Measurements from ENCODE around the gene GOLM1. TPM values are rescaled to one million over a fixed set of nuclear protein-coding genes. Genes with fewer than 3 reads are reported as not detected.

Gene GOLM1
- total RNA-seq, 4 donors from 2014 or later = 2.9 to 8.6 (median 7.6) TPM

DNA sequence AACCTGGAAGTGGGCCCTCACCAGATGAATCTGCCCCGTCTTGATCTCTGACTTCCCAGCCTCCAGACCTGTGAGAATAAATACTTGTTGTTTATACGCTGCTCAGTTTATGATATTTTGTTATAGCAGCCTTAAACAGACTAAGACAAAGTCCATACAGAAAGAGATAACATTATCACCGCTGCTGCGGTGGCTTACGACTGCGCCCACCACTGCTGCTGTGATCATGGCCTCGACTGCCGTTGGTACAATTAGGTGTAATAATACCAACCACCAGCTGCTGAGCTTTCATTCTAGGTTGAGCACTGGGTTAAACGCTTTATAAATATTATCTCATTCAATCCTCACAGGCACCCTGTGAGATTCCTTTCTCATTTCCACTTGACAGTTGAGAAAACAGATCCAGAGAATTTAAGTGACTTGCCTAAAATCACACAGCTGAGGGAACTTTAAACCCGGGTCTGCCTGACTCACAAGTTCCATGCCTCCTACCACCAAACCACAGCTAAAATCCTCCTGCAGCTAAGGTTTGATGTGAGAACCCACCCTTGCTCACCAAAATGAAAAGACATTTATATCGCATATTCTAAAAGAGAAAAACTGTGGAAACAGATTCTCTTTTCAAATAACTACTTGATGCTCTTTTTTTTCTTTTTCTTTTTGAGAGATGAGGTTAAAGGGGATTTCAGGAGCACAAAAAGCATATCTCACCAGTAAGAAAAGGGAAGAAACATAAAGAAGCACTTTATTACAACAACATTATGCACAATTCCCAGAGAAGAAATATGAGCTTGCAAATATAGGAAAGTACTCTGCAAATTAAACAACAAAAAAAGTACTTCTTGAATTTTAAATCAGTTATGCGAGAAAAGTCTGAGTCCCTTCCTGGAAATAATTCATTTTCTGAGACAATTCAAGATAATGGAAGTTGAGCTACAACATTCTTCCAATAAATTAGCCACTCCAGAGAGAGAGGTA lies 23.9 kb downstream of the GOLM1 start:
- Histone ChIP-seq H3K27ac (replicated peaks in 1 of 4) (no peak overlapping the region), H3K4me3 (no peak overlapping the region), H3K4me1 (no peaks in the 10 kb centered on the region), H3K27me3 (no peaks in the 10 kb centered on the region), H3K9me3 (no peaks in the 10 kb centered on the region), H3K36me3 (peaks cover 0 to 3% (median 0%) of the 10 kb centered on the region in 4 donors)
- WGBS = 92% methylated on average over 12 of the region's 12 CpGs
- intact Hi-C loops (cut with DNase I) = no loop called here
- DNase-seq (ENCODE audit: extremely low spot score) = no peak
- no peak for TF ChIP-seq POLR2A (IDR thresholded peaks at IDR 0.05; ENCODE audit: low read depth)
- no peak for TF ChIP-seq POLR2AphosphoS5 (IDR thresholded peaks at IDR 0.05)
- TF ChIP-seq EP300 (IDR thresholded peaks at IDR 0.05) = no peak
- TF ChIP-seq, protein P1, sequence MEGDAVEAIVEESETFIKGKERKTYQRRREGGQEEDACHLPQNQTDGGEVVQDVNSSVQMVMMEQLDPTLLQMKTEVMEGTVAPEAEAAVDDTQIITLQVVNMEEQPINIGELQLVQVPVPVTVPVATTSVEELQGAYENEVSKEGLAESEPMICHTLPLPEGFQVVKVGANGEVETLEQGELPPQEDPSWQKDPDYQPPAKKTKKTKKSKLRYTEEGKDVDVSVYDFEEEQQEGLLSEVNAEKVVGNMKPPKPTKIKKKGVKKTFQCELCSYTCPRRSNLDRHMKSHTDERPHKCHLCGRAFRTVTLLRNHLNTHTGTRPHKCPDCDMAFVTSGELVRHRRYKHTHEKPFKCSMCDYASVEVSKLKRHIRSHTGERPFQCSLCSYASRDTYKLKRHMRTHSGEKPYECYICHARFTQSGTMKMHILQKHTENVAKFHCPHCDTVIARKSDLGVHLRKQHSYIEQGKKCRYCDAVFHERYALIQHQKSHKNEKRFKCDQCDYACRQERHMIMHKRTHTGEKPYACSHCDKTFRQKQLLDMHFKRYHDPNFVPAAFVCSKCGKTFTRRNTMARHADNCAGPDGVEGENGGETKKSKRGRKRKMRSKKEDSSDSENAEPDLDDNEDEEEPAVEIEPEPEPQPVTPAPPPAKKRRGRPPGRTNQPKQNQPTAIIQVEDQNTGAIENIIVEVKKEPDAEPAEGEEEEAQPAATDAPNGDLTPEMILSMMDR (IDR thresholded peaks at IDR 0.05) = no peak

- 100% methylated on average over 1 of the region's 1 CpG for WGBS
- H3K4me3 ChIP-seq = no peak overlapping the region
- no peaks in the 10 kb centered on the region for H3K27me3 ChIP-seq
- H3K4me1 ChIP-seq = no peaks in the 10 kb centered on the region
- H3K36me3 ChIP-seq = peaks cover 0 to 2% (median 0%) of the 10 kb centered on the region in 4 donors
- no peaks in the 10 kb centered on the region for H3K9me3 ChIP-seq
- TF ChIP-seq, protein P1 (IDR thresholded peaks at IDR 0.05) = no peak
- TF ChIP-seq POLR2A (IDR thresholded peaks at IDR 0.05; ENCODE audit: low read depth) (no peak), POLR2AphosphoS5 (IDR thresholded peaks at IDR 0.05) (no peak), EP300 (IDR thresholded peaks at IDR 0.05) (no peak)
- intact Hi-C loops (cut with DNase I) = no loop called here
- DNase-seq (ENCODE audit: extremely low spot score) = no peak
- no peak overlapping the region for H3K27ac ChIP-seq (replicated peaks in 1 of 4)
These were observed 25.5 kb downstream of the GOLM1 start for GRCh38 chr9:86073839-86074238.

- Histone ChIP-seq H3K4me1 (no peaks in the 10 kb centered on the region), H3K4me3 (no peak overlapping the region), H3K36me3 (no peaks in the 10 kb centered on the region), H3K27ac (replicated peaks in 1 of 4) (no peak overlapping the region), H3K9me3 (no peaks in the 10 kb centered on the region), H3K27me3 (no peaks in the 10 kb centered on the region)
- intact Hi-C loops (cut with DNase I) = no loop called here
- TF ChIP-seq POLR2A (IDR thresholded peaks at IDR 0.05; ENCODE audit: low read depth) (no peak), EP300 (IDR thresholded peaks at IDR 0.05) (no peak), POLR2AphosphoS5 (IDR thresholded peaks at IDR 0.05) (no peak)
- TF ChIP-seq, protein P1 (IDR thresholded peaks at IDR 0.05) = no peak
- no peak for DNase-seq (ENCODE audit: extremely low spot score)
- 54% methylated on average over 2 of the region's 2 CpGs for WGBS
These were observed 26.9 kb downstream of the GOLM1 start for GRCh38 chr9:86072394-86072877.

- WGBS = 72% methylated on average over 7 of the region's 7 CpGs
- TF ChIP-seq EP300 (IDR thresholded peaks at IDR 0.05) = no peak
- TF ChIP-seq, protein P1 (IDR thresholded peaks at IDR 0.05) = no peak
- TF ChIP-seq POLR2A (IDR thresholded peaks at IDR 0.05; ENCODE audit: low read depth) = no peak
These were observed 30.0 kb downstream of the GOLM1 start for GRCh38 chr9:86069206-86069869.

More at GRCh38 chr9:86069206-86069869, 30.0 kb downstream of the GOLM1 start:
- no peaks in the 10 kb centered on the region for H3K9me3 ChIP-seq
- no peak overlapping the region for H3K4me3 ChIP-seq
- no peaks in the 10 kb centered on the region for H3K27me3 ChIP-seq
- DNase-seq (ENCODE audit: extremely low spot score) = no peak
- intact Hi-C loops (cut with DNase I) = no loop called here
- no peak overlapping the region for H3K27ac ChIP-seq (replicated peaks in 1 of 4)
- no peaks in the 10 kb centered on the region for H3K36me3 ChIP-seq
- no peaks in the 10 kb centered on the region for H3K4me1 ChIP-seq
